Stimulated activated CD4-positive, alpha-beta T cell treated with anti-CD3 and anti-CD28 coated beads, Interleukin-2, amount 100 ng/mL, for 48 hours (primary cell): ENCODE results near the gene IPO4.
A peak's percentile ranks its signal among the peaks of the same experiment; 100 is the strongest.
"Not testable (repeated sequence)": the region's sequence is repeated elsewhere in the genome, so short reads cannot be mapped to it uniquely, and the experiment has no call there.

Experiments used
- DNase-seq, 2 donors: peaks; one replicate each; pipeline ENCODE4 v3.0.0-alpha.2; 2020

IPO4 gene

GRCh38 chr14:24215495-24216344 lies 27.1 kb upstream of the IPO4 start, which contains the start of gene MDP1:
Gene MDP1 (minus strand): TSS chr14:24216066. CDS start chr14:24215955, 111 bp downstream.
- peak; percentile 69 to 75 for DNase-seq

GRCh38 chr14:24213866-24214662 lies 25.4 kb upstream of the IPO4 start:
- DNase-seq = no peak

- peak; percentile 91 to 93 for DNase-seq
Measured at GRCh38 chr14:24212924-24213865, 24.6 kb upstream of the IPO4 start, which contains the start of gene CHMP4A. Gene CHMP4A (minus strand): TSS chr14:24213488. CDS start chr14:24213439, 49 bp downstream.

GRCh38 chr14:24211311-24211710 lies 22.7 kb upstream of the IPO4 start:
- DNase-seq = no peak

GRCh38 chr14:24207625-24208024 lies 19.0 kb upstream of the IPO4 start:
- no peak for DNase-seq

- DNase-seq = no peak
Measured at GRCh38 chr14:24207104-24207551, 18.5 kb upstream of the IPO4 start.

GRCh38 chr14:24206260-24207103 lies 17.9 kb upstream of the IPO4 start:
- DNase-seq = no peak

GRCh38 chr14:24204163-24205146 lies 15.8 kb upstream of the IPO4 start:
- no peak for DNase-seq

- not testable (repeated sequence) for DNase-seq
Measured at GRCh38 chr14:24203249-24203886, 14.8 kb upstream of the IPO4 start.

GRCh38 chr14:24202538-24202937 lies 13.9 kb upstream of the IPO4 start:
- not testable (repeated sequence) for DNase-seq

- DNase-seq = no peak
Measured at GRCh38 chr14:24198814-24199524, 10.4 kb upstream of the IPO4 start.

GRCh38 chr14:24197056-24197450 lies 8.4 kb upstream of the IPO4 start:
- DNase-seq = no peak

GRCh38 chr14:24196071-24197055 lies 7.7 kb upstream of the IPO4 start:
- DNase-seq = no peak

GRCh38 chr14:24195186-24196070 lies 6.8 kb upstream of the IPO4 start, which contains the start of gene TM9SF1:
Gene TM9SF1 (minus strand): TSS chr14:24195441. CDS start chr14:24195019, 422 bp downstream.
- DNase-seq = peak; percentile 76 to 79

GRCh38 chr14:24194873-24195185 lies 6.2 kb upstream of the IPO4 start:
- no peak for DNase-seq

- DNase-seq = no peak
Measured at GRCh38 chr14:24194186-24194872, 5.7 kb upstream of the IPO4 start.
